Left lung (tissue), 10 donors: Measurements from ENCODE around the gene GCNT4. TPM values are rescaled to one million over a fixed set of nuclear protein-coding genes. Genes with fewer than 3 reads are reported as not detected.

ENCODE experiments used
- ATAC-seq: fragments of 200-7000 bp; cut with Tn5 transposase; one replicate; pipeline ENCODE4 v1.9.1; 2020; ENCODE audit warnings: moderate library complexity
- DNase-seq, 4 donors: peaks; one replicate each; pipeline ENCODE4 v3.0.0-alpha.2; 2013 to 2020
- H3K27ac ChIP-seq, 2 donors: fragments of 200-600 bp; sonication (generic) in 1 of 2; one replicate each; pipeline versions ENCODE4 v1.5.0 to v1.8.0; 2020 to 2021
- H3K27me3 ChIP-seq, 2 donors: fragments of 200-600 bp; sonication (generic) in 1 of 2; one replicate each; pipeline versions ENCODE4 v1.5.0 to v1.8.0; 2020 to 2021
- H3K36me3 ChIP-seq, 2 donors: fragments of 200-600 bp; sonication (generic) in 1 of 2; one replicate each; pipeline versions ENCODE4 v1.5.0 to v1.8.0; 2020 to 2021
- H3K4me1 ChIP-seq, 2 donors: fragments of 200-600 bp; one replicate each; pipeline ENCODE4 v1.8.0; 2021
- H3K4me3 ChIP-seq, 2 donors: fragments of 200-600 bp; sonication (generic) in 1 of 2; one replicate each; pipeline versions ENCODE4 v1.5.0 to v1.8.0; 2020 to 2021; ENCODE audit warnings: mild to moderate bottlenecking in 1 of 2
- H3K9me3 ChIP-seq, 2 donors: fragments of 200-600 bp; sonication (generic) in 1 of 2; one replicate each; pipeline versions ENCODE4 v1.5.0 to v1.8.0; 2020 to 2021
- CTCF ChIP-seq, 2 donors: fragments of 200-600 bp; sonication (generic) in 1 of 2; IDR thresholded peaks; one replicate each; pipeline versions ENCODE4 v1.5.0 to v1.8.0; 2021; ENCODE audit warnings: antibody characterized with exemption in 2 of 2
- intact Hi-C, 2 donors: fragments of 100-400 bp; cut with DNase I; formaldehyde crosslinking; loops; one replicate each; pipeline versions ENCODE4 v1.11.2 to v1.14.2; 2022
- polyA plus RNA-seq, 6 donors: library from polyadenylated mRNA; unstranded; fragments of 120-200 nt; gene quantifications; one replicate each; pipeline ENCODE4 v1.2.1, GENCODE V29; 2013; ENCODE audit not compliant: insufficient read length in 6 of 6
- total RNA-seq, 2 donors: library from RNA; stranded (reverse); fragmentation: NEBNext Ultra II Directional; extraction: Animal tissue kit (Norgen Biotek cat#: 25700); gene quantifications; one replicate each; pipeline ENCODE4 v1.2.1, GENCODE V29; 2021
- donor health status: DM: no; HTN: yes; CAD: no.
- donor health status: DM: no; HTN: no; CAD: no.

GCNT4 gene
- total and polyA plus RNA-seq, 8 donors: 0.90 to 3.6 (median 1.1) TPM

GRCh38 chr5:75071100-75071499 is 18.7 kb upstream of the GCNT4 start:
- DNase-seq: no peak
- Histone ChIP-seq H3K27me3 (no peaks in the 10 kb centered on the region), H3K27ac (no peak overlapping the region), H3K4me1 (no peaks in the 10 kb centered on the region), H3K9me3 (no peaks in the 10 kb centered on the region), H3K36me3 (no peaks in the 10 kb centered on the region), H3K4me3 (no peak overlapping the region)
- intact Hi-C loops: no loop called here
- TF ChIP-seq CTCF (IDR thresholded peaks at IDR 0.05): no peak
- no peak for ATAC-seq

- H3K9me3 ChIP-seq: no peaks in the 10 kb centered on the region
- H3K27me3 ChIP-seq: no peaks in the 10 kb centered on the region
- no peaks in the 10 kb centered on the region for H3K36me3 ChIP-seq
- H3K4me1 ChIP-seq: no peaks in the 10 kb centered on the region
- TF ChIP-seq CTCF (IDR thresholded peaks at IDR 0.05): no peak
- intact Hi-C loops: no loop called here
- no peak for DNase-seq
- H3K27ac ChIP-seq: no peak overlapping the region
- H3K4me3 ChIP-seq: no peak overlapping the region
- no peak for ATAC-seq
Observed at GRCh38 chr5:75067434-75067833, 15.1 kb upstream of the GCNT4 start.

- TF ChIP-seq CTCF (IDR thresholded peaks at IDR 0.05): no peak
- Histone ChIP-seq H3K4me3 (no peak overlapping the region), H3K27ac (no peak overlapping the region), H3K9me3 (no peaks in the 10 kb centered on the region), H3K27me3 (peaks cover 0 to under 1% of the 10 kb centered on the region in 2 donors), H3K36me3 (no peaks in the 10 kb centered on the region), H3K4me1 (no peaks in the 10 kb centered on the region)
- DNase-seq: no peak
- intact Hi-C loops: no loop called here
- no peak for ATAC-seq
Observed at GRCh38 chr5:75062925-75063531, 10.7 kb upstream of the GCNT4 start.

- no peak for ATAC-seq
- no peak for TF ChIP-seq CTCF (IDR thresholded peaks at IDR 0.05)
- Histone ChIP-seq H3K4me1 (no peaks in the 10 kb centered on the region), H3K27me3 (peaks cover 2 to 19% of the 10 kb centered on the region in 2 donors), H3K36me3 (no peaks in the 10 kb centered on the region), H3K4me3 (no peak overlapping the region), H3K9me3 (no peaks in the 10 kb centered on the region), H3K27ac (no peak overlapping the region)
- DNase-seq: no peak
- intact Hi-C loops: no loop called here
Observed at GRCh38 chr5:75059912-75060545, 7.7 kb upstream of the GCNT4 start.

- H3K9me3 ChIP-seq: no peaks in the 10 kb centered on the region
- H3K27me3 ChIP-seq: peaks cover 4 to 28% of the 10 kb centered on the region in 2 donors
- no peak for TF ChIP-seq CTCF (IDR thresholded peaks at IDR 0.05)
- DNase-seq: no peak
- no peak overlapping the region for H3K27ac ChIP-seq
- H3K4me1 ChIP-seq: peaks cover 0 to 7% of the 10 kb centered on the region in 2 donors
- no peak overlapping the region for H3K4me3 ChIP-seq
- intact Hi-C loops: no loop called here
- ATAC-seq: no peak
- no peaks in the 10 kb centered on the region for H3K36me3 ChIP-seq
Observed at GRCh38 chr5:75058986-75059535, 6.7 kb upstream of the GCNT4 start.
